ENCODE measurements around the gene FAXC. TPM values are rescaled to one million over a fixed set of nuclear protein-coding genes. Genes with fewer than 3 reads are reported as not detected.

Gene FAXC
- total and polyA plus RNA-seq, 2 of the 8 experiments (the other 6 are each of a cell fraction or from before 2014, with no cell fraction given): 23.2 to 29.8 TPM

GRCh38 chr6:99384507-99384906 is 35.0 kb upstream of the FAXC start (continued):
- no peak for TF ChIP-seq MAX (IDR thresholded peaks at IDR 0.05)
- TF ChIP-seq CHD1 (IDR thresholded peaks at IDR 0.05; ENCODE audit: low read depth, low read length): no peak
- TF ChIP-seq POU5F1 (IDR thresholded peaks at IDR 0.05; ENCODE audit: low read depth, low read length): no peak
